AG10803 (cell line): ENCODE measurements around the gene FBLN7.
"Not testable (repeated sequence)": the region's sequence is repeated elsewhere in the genome, so short reads cannot be mapped to it uniquely, and the experiment has no call there.

ENCODE experiments used
- DNase-seq: peaks from one replicate; pipeline ENCODE4 v3.0.0; 2010; ENCODE audit warnings: low read depth
- H3K4me3 ChIP-seq: 2 replicates; pipeline ENCODE4 v1.5.1; 2011; ENCODE audit warnings: mild to moderate bottlenecking, low read length, control low read depth
- CTCF ChIP-seq: conservative IDR thresholded peaks from 2 replicates; pipeline ENCODE4 v1.5.1; 2011; ENCODE audit warnings: mild to moderate bottlenecking, low read length, control low read depth, inconsistent platforms

FBLN7 gene

GRCh38 chr2:112201696-112202430 lies 63.7 kb downstream of the FBLN7 start:
- no peak for DNase-seq
- no peak for TF ChIP-seq CTCF
- no peak overlapping the region for H3K4me3 ChIP-seq

- TF ChIP-seq CTCF: no peak
- DNase-seq: peak; percentile 22
- H3K4me3 ChIP-seq: no peak overlapping the region
Measured at GRCh38 chr2:112204411-112204810, 66.2 kb downstream of the FBLN7 start.

- not testable (repeated sequence) for H3K4me3 ChIP-seq, DNase-seq
Measured at GRCh38 chr2:112207905-112208304, 69.7 kb downstream of the FBLN7 start.

- peak; percentile 28 for TF ChIP-seq CTCF
- H3K4me3 ChIP-seq: no peak overlapping the region
- peak; percentile 3 for DNase-seq
Measured at GRCh38 chr2:112216167-112216566, 78.0 kb downstream of the FBLN7 start.

- no peak for TF ChIP-seq CTCF
- no peak for DNase-seq
- no peak overlapping the region for H3K4me3 ChIP-seq
Measured at GRCh38 chr2:112217854-112218253, 79.7 kb downstream of the FBLN7 start.

- DNase-seq: no peak
Measured at GRCh38 chr2:112220186-112220585, 82.0 kb downstream of the FBLN7 start.

GRCh38 chr2:112220831-112221230 lies 82.6 kb downstream of the FBLN7 start:
- no peak for DNase-seq
- H3K4me3 ChIP-seq: no peak overlapping the region
- TF ChIP-seq CTCF: no peak

More at GRCh38 chr2:112220186-112220585, 82.0 kb downstream of the FBLN7 start:
- no peak for TF ChIP-seq CTCF
- no peak overlapping the region for H3K4me3 ChIP-seq
